GM10847 (cell line): Measurements from ENCODE around the gene KCND2.

Experiments used
- POLR2A ChIP-seq: IDR thresholded peaks from 2 replicates; pipeline ENCODE4 v1.6.1; 2011; ENCODE audit not compliant: insufficient read length; ENCODE audit errors: extremely low read depth

The KCND2 gene

GRCh38 chr7:120436487-120437060 is 163.6 kb downstream of the KCND2 start:
- no peak for TF ChIP-seq POLR2A

- no peak for TF ChIP-seq POLR2A
Observed at GRCh38 chr7:120441850-120442249, 168.9 kb downstream of the KCND2 start.

- no peak for TF ChIP-seq POLR2A
Observed at GRCh38 chr7:120442838-120443237, 169.9 kb downstream of the KCND2 start.

- TF ChIP-seq POLR2A, result no peak
Observed at GRCh38 chr7:120444650-120445049, 171.7 kb downstream of the KCND2 start.

- no peak for TF ChIP-seq POLR2A
Observed at GRCh38 chr7:120445276-120445675, 172.3 kb downstream of the KCND2 start.

- no peak for TF ChIP-seq POLR2A
Observed at GRCh38 chr7:120452665-120453064, 179.7 kb downstream of the KCND2 start.

GRCh38 chr7:120456699-120457098 is 183.7 kb downstream of the KCND2 start:
- TF ChIP-seq POLR2A, result no peak

- no peak for TF ChIP-seq POLR2A
Observed at GRCh38 chr7:120460949-120461348, 188.0 kb downstream of the KCND2 start.

GRCh38 chr7:120462991-120463390 is 190.0 kb downstream of the KCND2 start:
- no peak for TF ChIP-seq POLR2A

GRCh38 chr7:120464104-120464503 is 191.1 kb downstream of the KCND2 start:
- no peak for TF ChIP-seq POLR2A

- no peak for TF ChIP-seq POLR2A
Observed at GRCh38 chr7:120467676-120468075, 194.7 kb downstream of the KCND2 start.

- no peak for TF ChIP-seq POLR2A
Observed at GRCh38 chr7:120468611-120469010, 195.6 kb downstream of the KCND2 start.

GRCh38 chr7:120472892-120473291 is 199.9 kb downstream of the KCND2 start:
- no peak for TF ChIP-seq POLR2A

GRCh38 chr7:120473352-120473751 is 200.4 kb downstream of the KCND2 start:
- TF ChIP-seq POLR2A, result no peak

GRCh38 chr7:120475994-120476393 is 203.0 kb downstream of the KCND2 start:
- no peak for TF ChIP-seq POLR2A

GRCh38 chr7:120480472-120480871 is 207.5 kb downstream of the KCND2 start:
- no peak for TF ChIP-seq POLR2A

GRCh38 chr7:120480930-120481329 is 208.0 kb downstream of the KCND2 start:
- TF ChIP-seq POLR2A, result no peak

GRCh38 chr7:120486164-120486563 is 213.2 kb downstream of the KCND2 start:
- TF ChIP-seq POLR2A, result no peak

GRCh38 chr7:120502132-120502531 is 229.2 kb downstream of the KCND2 start:
- TF ChIP-seq POLR2A, result no peak
